Fibroblast of gingiva (primary cell): ENCODE measurements around the gene MIS12.

Experiments used
- DNase-seq: peaks from one replicate; pipeline ENCODE4 v3.0.0-alpha.2; 2011; ENCODE audit warnings: low read depth

The MIS12 gene, protein sequence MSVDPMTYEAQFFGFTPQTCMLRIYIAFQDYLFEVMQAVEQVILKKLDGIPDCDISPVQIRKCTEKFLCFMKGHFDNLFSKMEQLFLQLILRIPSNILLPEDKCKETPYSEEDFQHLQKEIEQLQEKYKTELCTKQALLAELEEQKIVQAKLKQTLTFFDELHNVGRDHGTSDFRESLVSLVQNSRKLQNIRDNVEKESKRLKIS

DNA sequence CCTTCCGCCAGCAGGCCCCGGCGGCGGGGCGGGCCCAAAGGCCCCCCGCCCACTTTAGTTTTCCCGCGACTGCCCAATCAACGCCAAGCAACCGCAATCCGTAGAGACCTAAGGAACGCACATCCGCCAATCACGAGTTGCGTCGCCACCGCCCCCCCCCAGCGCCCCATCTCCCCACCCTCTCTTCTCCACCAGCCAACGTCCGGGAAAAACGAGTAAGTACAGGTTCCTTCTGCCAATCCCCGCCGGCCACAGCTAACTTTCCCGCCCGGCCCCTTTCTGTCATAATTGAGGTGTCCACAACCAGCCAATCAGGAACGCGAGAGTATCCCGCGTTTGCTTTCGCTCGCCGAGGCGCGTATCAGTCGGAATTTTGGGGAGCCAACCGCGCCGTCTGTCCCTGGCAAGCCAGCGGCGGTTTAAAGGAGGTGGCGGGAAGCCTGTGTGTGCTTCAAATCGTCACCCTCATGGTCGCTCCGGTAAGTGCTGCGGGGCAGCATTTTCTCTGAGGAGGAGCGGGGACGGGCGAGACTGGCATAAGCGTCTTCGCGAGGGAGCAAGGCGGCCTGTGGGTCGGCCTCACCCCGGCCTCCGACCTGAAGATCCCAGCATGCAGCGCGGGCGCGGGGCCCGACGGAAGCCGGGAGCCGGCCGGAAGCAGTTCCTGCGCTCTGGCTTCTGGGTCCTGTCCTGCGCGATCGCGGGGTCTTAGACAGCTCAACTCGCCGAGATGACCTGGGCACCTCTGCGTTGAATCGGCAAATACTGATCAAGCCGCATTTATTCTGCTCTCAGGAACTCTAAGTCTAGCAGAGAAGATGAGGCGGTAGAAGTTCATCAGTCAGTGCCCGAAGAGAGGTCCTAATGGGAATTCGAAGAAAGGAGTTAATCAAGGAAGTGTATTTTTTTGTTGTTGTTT is at the start of gene MIS12:
MIS12 (plus strand) TSS at position 361 of the 919 bp plus-strand sequence. CDS start 2,297 bp downstream, outside the sequence.
- peak; percentile 99 for DNase-seq

DNA sequence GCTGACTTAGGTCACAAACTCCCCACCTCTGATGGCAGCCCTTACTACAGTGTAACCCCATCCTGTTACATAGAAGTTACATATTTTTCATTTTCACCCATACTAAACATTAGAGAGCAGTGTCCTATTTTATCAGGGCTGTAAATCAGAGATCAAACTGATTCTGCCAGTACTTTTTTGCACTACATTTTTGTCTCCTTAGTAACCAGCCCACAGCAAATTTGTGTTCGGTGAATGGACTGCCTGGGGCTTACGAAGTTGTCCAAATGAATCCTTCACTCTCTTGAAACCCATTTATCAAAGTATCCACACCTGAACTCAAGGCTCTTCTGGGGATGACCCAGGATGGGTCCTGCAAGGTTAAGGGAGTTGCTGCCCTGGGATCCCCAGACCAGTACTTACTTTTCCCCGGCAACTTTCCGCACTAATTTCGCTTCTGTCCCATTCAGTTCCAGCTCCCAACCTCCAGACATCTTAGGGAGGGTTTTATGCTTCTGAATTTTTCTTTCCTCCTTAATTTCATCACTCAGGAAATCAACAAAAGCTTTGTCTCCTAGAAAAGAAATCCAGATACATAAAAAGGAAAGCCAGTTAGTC is 48.5 kb upstream of the MIS12 start:
- no peak for DNase-seq

DNA sequence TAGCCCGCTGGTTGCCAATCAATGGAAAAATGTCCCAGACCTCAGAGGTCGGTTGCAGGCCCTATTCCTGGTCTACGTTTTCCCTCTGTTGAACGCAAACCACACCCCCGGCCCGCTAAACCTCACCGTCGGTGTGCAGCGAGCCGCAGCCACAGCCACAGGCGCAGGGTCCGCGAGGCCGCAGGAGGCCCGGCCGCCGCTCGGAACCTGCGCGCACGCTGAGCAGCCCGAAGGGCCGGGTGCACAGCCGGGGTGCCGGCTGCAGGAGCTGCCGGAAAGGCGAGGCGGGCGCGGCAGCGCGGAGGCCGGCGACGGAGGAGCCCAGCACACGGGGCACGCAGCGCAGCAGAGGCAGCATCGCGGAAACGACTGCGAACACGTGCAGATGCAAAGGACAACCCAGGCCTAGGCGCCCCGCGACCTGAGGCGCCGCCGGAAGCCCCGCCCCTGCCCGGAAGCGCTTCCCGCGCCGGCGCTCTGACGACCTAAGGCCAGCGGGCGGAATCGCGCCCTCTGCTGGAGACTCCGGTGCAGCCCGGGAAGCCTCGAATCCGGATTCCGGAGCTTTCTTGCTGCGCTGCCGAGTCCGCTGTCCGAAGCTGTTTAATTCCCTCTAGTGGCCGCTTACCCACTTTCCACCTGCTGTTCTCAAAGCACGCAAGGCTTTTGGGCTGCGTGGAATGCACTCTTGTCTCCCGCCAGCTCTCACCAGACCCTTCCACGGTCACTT is 47.5 kb upstream of the MIS12 start, which contains the start of gene C1QBP:
C1QBP (minus strand) TSS at position 440 of the 730 bp plus-strand sequence; CDS start at position 358, 82 bp downstream.
- peak; percentile 89 for DNase-seq

DNA sequence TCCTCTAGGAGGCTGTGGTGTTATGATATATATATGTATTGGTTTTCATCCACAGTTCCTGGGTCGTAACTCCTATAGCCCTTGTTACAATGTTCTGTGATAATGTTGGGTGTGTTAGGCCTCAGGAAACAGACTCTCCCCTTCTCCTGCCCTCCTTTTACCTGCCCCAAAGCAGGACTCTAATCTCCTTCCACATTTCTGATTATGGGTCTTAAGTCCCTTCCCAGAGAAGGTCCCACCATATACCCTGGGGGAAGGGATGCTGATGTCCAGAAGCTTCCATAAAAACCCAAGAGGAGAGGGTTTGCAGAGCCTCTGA is 47.0 kb upstream of the MIS12 start:
- DNase-seq: no peak

DNA sequence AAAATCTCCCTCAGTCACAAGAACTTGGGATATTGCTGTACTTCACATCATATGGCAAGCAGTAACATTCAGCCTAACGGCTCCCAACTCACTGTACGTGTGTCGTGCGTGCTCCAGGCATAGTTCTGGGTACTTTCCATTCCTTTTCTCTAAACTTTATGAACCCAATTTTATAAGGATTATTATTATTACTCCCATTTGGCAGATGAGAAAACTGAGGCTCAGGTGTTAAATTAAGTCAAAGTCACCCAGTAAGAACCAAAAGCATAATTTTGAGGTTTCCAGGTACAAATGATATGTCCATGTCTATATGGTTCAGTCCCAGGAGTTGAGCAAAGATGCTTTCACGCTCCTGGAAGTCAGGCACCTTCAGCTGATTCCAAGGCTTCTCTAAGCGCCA is 42.6 kb upstream of the MIS12 start:
- DNase-seq: no peak

DNA sequence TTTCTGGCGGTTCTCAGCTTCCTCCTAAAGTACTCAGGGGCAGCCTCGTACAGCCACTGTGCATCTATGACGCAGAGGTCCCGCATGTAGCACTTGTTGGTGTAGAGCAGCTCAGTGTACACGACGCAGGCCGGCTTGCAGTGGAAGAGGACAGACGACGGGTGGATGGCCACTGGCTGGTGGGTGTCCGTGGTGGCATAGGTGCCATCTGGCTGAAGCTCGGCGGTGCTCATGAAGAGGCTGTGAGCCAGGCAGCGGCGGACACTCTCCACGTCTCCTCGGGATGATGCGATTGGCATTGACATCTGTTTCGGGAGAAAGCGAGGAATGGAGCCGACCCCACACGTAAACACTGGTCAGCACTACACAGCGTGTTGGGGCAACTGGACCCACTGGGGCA is 42.2 kb upstream of the MIS12 start:
- no peak for DNase-seq

DNA sequence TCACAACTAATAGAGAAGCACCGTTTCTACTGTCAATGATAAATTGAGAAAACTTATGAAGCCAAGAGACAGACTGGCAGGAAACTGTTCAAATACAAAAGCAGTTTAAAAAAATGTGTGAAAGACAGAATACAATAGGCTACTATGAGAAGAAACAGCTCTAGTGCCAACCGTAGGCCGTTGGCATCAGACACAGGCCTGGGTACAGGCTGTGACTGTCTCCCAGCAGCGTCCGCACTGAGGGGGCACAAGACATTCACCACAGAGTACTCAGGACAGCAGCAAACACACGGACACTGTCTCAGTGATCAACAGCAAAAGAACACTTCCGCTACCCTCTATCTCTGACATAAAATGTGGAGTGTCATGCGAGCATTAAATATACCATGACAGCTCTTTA is 39.6 kb upstream of the MIS12 start:
- no peak for DNase-seq

DNA sequence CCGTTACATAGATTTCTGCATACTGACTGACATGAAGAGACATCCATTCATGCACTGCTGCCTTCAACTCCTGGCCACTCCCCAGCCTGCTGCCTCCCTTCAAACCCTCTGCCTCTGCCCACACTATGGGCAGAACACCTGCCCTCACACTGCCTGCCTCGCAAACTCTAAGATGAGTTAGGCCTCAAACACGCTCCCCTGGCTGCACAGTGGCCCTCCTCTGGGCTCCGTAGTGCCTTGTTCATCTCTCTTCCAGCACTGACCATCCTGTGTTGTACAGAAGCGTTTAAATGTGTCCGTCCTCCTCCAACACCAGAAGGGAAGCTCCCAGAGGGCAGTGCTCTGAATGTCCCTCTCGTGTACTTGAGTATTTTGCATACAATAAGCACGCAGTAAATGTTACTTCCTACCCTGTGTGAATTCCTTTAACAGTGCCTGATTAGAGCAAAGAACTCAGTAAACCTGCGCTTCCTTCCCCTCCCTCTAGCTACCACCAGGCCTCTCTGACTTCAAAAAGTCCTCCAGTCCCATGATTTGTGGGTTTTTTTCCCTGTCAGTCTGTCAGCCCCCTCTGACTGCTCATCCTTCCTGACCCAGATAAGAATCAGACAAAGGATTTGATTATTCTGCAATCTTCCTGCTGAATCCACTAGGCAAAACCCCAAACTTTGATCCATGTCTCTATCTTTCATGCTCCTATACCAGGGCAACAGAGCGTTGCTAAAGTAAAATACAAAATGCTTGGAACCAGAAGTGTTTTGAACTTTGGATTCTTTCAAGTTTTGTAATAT is 21.5 kb upstream of the MIS12 start:
- no peak for DNase-seq

DNA sequence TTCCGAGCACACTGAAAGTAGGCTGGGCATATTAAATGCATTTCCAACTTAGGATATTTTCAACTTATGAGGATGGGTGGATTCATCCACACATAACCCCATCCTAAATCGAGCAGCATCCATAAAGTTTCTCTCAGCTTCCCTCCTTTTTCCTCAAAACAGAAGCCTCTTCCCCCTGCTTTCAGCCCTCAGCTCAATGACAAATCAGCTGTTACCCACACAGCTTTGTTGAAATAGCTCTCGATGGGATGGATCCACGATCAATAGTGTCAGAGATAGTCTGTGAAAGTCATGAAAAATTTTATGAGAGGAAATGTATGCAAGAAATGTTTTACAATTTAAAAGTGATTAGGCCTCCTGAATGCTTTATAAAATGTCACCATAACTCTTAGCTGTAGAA is 20.1 kb upstream of the MIS12 start:
- no peak for DNase-seq

DNA sequence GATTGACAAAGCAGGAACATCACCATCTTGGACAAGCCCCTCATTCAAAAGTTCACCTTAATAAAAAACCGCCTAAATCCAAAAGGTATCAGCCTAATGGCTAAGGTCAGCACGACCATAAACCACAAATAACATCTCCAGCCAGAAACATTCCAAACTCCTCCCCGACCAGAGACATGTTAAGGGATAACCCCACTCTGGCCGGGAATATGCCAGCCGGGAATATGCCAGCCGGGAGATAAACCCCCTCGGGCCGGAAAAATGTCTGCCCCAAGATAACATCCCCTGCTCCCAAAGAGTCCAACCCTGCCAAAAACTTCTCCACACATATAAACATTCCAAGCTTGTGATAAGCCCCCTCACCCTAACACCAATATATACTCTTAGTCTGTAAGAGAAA is 18.9 kb upstream of the MIS12 start:
- no peak for DNase-seq

DNA sequence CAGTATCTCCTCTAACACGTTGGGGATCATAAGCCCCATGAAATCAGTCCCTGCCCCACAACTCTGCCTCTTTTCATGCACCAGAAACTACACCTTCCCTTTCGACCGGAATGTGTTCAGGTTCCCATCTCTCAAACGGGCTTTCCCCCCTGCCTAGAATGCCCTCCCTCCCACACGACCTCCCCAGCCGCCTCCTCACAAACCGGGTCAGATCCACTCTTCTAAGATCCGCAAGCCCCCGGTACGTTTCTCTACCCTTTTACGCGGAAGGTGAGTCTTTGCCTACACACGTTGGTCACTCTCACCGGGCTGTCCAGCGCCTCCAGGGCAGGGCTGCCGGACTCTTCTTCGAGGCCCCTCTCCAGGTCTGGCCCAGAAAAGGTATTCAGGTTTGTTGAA is 18.3 kb upstream of the MIS12 start:
- no peak for DNase-seq

DNA sequence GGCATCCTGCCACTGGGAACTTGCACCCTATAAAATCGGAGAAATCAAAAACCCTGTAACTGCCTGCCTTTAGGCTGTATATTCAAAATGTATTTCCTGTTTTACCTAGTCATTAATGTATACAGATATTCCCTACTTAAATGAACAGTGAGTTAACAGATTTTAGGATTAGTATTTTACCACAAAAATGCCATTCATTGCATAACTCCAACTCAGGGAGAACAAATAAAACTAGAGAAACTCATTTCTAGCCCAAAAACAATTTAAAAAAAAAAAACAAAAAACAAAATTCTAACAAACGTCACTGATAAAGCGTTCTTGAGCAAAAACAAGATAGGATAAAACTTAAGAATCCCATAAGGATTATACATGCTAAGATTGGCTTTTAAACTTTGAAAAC is 13.9 kb upstream of the MIS12 start:
- no peak for DNase-seq

DNA sequence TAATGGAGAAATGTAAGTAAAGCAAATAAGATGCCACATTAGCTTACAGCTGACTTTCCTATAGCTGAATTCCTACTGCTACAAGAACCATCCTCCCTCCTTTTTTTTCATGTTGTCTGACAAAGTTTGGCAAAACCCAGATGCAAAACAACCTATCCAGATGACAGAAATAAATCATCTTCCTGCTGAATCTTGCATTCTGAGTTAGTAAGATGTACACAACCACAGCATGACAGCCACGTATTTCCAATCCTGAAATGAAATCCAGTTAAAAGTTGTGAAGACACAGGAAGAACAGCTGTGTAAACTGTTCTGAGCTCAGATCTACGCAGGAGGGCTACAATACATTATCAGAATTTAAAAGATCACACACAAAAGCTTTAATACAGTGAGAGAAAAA is 12.5 kb upstream of the MIS12 start:
- DNase-seq: no peak

DNA sequence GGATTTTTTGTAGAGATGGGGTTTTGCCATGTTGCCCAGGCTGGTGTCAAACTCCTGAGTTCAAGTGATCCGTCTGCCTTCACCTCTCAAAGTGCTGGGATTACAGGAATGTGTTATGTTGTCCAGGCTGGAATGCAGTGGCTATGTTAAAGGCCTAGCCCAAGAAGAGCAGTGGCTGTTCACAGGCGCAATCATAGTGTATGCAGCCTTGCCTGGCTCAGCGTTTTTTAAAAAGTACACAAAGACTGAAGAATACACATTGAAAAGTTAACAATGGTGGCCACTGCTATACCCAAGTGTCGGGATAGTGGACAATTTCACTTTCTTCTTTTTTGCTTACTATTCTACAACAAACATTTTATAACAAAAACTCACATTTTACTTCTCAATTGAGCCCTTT is 7.4 kb upstream of the MIS12 start:
- DNase-seq: no peak

DNA sequence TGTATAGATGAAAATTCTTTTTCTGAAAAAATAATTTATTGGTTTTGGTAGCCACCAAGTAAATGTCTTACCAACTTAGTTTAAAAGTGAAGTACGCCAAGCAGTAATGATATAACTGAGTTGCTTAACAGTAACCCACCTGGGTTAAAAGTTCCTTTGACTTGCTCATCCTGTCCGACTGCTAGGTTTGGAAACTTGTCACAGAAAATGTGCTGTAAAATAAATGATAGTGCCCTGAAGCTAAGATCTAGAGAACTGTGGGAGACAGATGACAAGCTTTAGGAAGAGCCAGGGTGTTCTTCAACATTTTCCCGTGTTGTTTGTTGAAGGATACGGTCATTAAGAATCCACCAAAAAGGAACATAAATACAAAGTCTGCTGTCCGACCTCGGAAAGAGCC is 5.4 kb upstream of the MIS12 start:
- no peak for DNase-seq

DNA sequence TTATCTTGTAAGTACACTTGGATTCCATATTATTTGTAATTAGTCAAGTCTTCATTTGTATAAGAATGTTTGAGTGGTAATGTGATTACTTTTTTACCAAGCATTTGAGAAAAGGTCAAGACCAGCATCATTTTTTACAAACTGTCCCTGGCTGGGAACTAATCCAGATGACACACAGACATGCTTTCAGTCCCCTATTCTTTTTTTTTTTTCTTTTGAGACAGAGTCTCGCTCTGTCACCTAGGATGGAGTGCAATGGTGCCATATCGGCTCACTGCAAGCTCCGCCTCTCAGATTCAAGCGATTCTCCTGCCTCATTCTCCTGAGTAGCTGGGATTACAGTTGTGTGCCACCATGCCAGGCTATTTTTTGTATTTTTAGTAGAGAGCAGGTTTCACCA is 4.9 kb upstream of the MIS12 start:
- DNase-seq: no peak

DNA sequence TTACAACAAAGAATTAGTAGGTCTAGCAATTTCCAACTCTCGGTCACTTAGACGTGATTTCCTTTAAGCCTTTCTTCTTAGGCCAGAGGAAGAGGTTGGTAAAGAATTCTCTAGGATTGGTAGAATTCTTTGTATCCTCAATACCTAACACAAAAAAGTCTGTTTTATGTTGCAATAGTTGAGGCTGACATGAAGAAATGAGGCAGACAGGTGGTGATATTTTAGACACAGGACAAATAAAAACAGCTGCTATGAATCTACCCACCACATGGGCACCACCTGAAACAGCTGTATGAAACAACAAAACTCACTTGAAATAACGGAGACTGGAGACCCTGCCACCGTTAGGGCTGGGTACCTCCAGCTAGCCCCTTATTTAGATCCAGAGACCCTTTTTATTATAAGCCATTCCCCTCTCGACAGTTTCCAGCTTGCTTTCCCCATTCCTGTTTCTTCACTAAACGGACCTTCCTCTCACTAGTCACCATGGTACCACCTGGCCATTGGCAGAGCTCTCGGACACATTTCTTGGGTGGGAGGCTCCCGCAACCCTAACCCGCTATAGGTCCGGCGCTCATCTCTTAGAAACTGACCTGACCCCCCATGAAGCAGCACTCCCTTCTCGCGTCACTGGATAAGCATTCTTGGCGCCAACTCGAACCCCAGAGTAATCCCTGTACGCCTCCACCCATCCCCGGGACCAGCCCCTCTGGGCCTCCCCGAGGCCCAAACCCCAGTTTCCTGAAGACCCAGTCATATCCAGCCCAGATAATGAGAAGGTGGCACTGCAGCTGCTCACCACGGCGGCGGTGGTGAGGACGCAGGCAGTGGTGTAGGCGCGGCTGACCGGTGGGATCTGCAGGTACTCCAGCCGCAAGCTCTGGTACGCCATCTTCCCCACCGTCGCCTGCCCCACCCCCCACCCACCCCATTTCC is 828 bp upstream of the MIS12 start, which contains the start of gene DERL2:
DERL2 (minus strand) TSS at position 909 of the 936 bp plus-strand sequence; CDS start at position 892, 17 bp downstream.
- peak; percentile 13 for DNase-seq

DNA sequence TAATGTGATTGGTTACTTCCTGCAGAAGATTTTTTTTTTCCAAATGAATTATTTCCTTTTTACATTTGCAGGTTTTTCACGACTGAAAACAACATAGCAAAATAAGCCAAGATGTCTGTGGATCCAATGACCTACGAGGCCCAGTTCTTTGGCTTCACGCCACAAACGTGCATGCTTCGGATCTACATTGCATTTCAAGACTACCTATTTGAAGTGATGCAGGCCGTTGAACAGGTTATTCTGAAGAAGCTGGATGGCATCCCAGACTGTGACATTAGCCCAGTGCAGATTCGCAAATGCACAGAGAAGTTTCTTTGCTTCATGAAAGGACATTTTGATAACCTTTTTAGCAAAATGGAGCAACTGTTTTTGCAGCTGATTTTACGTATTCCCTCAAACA is 2.4 kb downstream of the MIS12 start:
- DNase-seq: no peak

DNA sequence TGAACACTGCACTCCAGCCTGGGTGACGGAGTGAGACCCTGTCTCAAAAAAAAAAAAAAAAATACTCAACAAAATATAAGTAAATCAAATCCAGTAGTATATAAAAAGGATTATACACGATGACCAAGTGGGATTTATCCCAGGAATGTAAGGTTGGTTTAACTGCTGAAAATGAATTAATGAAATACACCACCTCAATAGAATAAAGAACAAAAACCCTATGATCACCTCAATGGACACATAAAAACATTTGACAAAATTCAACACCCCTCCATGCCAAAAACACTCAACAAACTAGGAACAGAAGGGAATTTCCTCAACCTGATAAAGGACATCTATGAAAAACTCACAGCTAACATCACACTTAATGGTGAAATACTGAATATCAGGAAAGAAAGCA is 6.6 kb downstream of the MIS12 start:
- DNase-seq: no peak

DNA sequence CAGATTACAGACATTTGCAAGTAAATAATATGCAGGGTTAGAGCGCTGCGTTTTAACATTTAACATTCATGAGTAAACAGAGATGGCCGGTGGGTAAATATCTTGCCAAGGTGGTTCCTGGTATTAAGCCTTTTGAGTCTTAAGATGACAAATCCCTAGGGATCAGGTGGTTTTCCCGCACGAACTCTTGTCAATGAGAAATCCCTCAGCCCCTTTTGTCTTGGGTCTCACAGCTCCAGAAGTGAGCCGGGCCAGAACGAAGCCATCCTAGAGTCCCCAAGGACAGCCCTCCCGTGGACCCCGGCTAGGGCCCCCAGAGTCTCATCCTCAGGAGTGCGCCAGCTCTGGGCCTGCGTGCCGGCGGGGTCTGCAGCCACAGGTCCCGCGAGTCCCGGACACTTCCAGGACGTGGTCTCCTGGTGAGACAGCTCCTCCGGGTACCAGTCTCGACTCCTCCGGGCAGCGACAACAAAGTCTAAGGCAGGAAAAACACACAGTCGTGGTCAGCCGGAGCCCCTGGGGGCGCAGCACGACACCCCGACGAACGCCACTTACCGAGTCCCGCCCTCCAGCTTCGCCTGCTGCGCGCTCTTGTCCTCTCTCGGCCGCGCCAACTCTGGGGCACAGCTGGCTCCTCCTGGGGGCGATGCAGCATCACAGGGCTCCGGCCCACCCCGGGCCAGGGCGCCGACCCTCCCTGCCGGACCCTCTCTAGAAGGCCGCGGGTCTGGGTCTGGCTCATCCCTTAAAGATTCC is 13.3 kb downstream of the MIS12 start:
- no peak for DNase-seq
